Skeletal muscle tissue (tissue), 4 donors: ENCODE data around the gene CHST3. TPM values are rescaled to one million over a fixed set of nuclear protein-coding genes. Genes with fewer than 3 reads are reported as not detected.
"Not testable (repeated sequence)": the region's sequence is repeated elsewhere in the genome, so short reads cannot be mapped to it uniquely, and the experiment has no call there.

Experiments
- H3K27ac ChIP-seq: one replicate; pipeline ENCODE4 v1.7.0; 2013; ENCODE audit warnings: mild to moderate bottlenecking, low read depth, low read length, inconsistent platforms
- H3K27me3 ChIP-seq, 3 donors: one replicate each; pipeline ENCODE4 v1.7.0; 2013; ENCODE audit warnings: low read length in 3 of 3; ENCODE audit not compliant: control insufficient read depth in 3 of 3, insufficient read depth in 3 of 3
- H3K36me3 ChIP-seq, 3 donors: one replicate each; pipeline ENCODE4 v1.7.0; 2013; ENCODE audit warnings: low read length in 3 of 3; ENCODE audit not compliant: control insufficient read depth in 3 of 3, insufficient read depth in 3 of 3
- H3K4me1 ChIP-seq, 3 donors: one replicate each; pipeline ENCODE4 v1.7.0; 2013; ENCODE audit warnings: low read length in 3 of 3, mild to moderate bottlenecking in 3 of 3; ENCODE audit not compliant: control insufficient read depth in 3 of 3, insufficient read depth in 3 of 3
- H3K4me3 ChIP-seq, 3 donors: one replicate each; pipeline ENCODE4 v1.7.0; 2013; ENCODE audit warnings: low read length in 3 of 3
- H3K9ac ChIP-seq, 3 donors: one replicate each; pipeline ENCODE4 v1.7.0; 2013; ENCODE audit warnings: low read length in 3 of 3, mild to moderate bottlenecking in 3 of 3, moderate library complexity in 2 of 3, low read depth in 1 of 3
- H3K9me3 ChIP-seq, 3 donors: one replicate each; pipeline ENCODE4 v1.7.0; 2013; ENCODE audit warnings: low read length in 3 of 3; ENCODE audit not compliant: control insufficient read depth in 3 of 3
- total RNA-seq: library from RNA; depleted of rRNA; stranded (reverse); fragments of >200 nt; gene quantifications from one replicate; pipeline ENCODE4 v1.2.3, GENCODE V29; 2014
- donor health status: Osteomylitis.

Gene CHST3
- total RNA-seq, 1 donor from 2014 or later: 15.7 TPM

GRCh38 chr10:71988895-71989294, 24.7 kb downstream of the CHST3 start:
- not testable (repeated sequence) for H3K4me3 ChIP-seq, H3K27ac ChIP-seq, H3K27me3 ChIP-seq, H3K36me3 ChIP-seq, H3K9ac ChIP-seq, H3K9me3 ChIP-seq
- peaks cover 31 to 32% (median 32%) of the 10 kb centered on the region in 3 donors for H3K4me1 ChIP-seq

- no peaks in the 10 kb centered on the region for H3K27me3 ChIP-seq
- H3K27ac ChIP-seq: no peak overlapping the region
- H3K36me3 ChIP-seq: no peaks in the 10 kb centered on the region
- H3K4me3 ChIP-seq: no peak overlapping the region
- peaks cover 23 to 26% (median 25%) of the 10 kb centered on the region in 3 donors for H3K4me1 ChIP-seq
- no peaks in the 10 kb centered on the region for H3K9me3 ChIP-seq
- no peak overlapping the region for H3K9ac ChIP-seq
Observed at GRCh38 chr10:71989661-71990454, 25.7 kb downstream of the CHST3 start.

GRCh38 chr10:71990706-71991269, 26.6 kb downstream of the CHST3 start:
- no peaks in the 10 kb centered on the region for H3K36me3 ChIP-seq
- no peaks in the 10 kb centered on the region for H3K27me3 ChIP-seq
- H3K9me3 ChIP-seq: no peaks in the 10 kb centered on the region
- H3K9ac ChIP-seq: no peak overlapping the region
- H3K27ac ChIP-seq: no peak overlapping the region
- no peak overlapping the region for H3K4me3 ChIP-seq
- peaks cover 19 to 22% (median 22%) of the 10 kb centered on the region in 3 donors for H3K4me1 ChIP-seq

GRCh38 chr10:71995449-71995848, 31.3 kb downstream of the CHST3 start:
- H3K9ac ChIP-seq: peak overlapping the region in 1 of 3 donors; percentile 34
- H3K9me3 ChIP-seq: no peaks in the 10 kb centered on the region
- no peaks in the 10 kb centered on the region for H3K27me3 ChIP-seq
- H3K36me3 ChIP-seq: no peaks in the 10 kb centered on the region
- peak overlapping the region; percentile 36 for H3K27ac ChIP-seq
- H3K4me3 ChIP-seq: no peak overlapping the region
- H3K4me1 ChIP-seq: peaks cover 43 to 49% (median 48%) of the 10 kb centered on the region in 3 donors

- peak overlapping the region; percentile 36 for H3K27ac ChIP-seq
- H3K4me3 ChIP-seq: no peak overlapping the region
- H3K4me1 ChIP-seq: peaks cover 49 to 55% (median 54%) of the 10 kb centered on the region in 3 donors
- peak overlapping the region in 1 of 3 donors; percentile 34 for H3K9ac ChIP-seq
- no peaks in the 10 kb centered on the region for H3K9me3 ChIP-seq
- H3K36me3 ChIP-seq: no peaks in the 10 kb centered on the region
- H3K27me3 ChIP-seq: no peaks in the 10 kb centered on the region
Observed at GRCh38 chr10:71995887-71996575, 31.8 kb downstream of the CHST3 start.

GRCh38 chr10:71996592-71997371, 32.6 kb downstream of the CHST3 start:
- peaks cover 51 to 57% (median 56%) of the 10 kb centered on the region in 3 donors for H3K4me1 ChIP-seq
- no peaks in the 10 kb centered on the region for H3K9me3 ChIP-seq

GRCh38 chr10:71998119-71998839, 34.1 kb downstream of the CHST3 start:
- H3K4me3 ChIP-seq: peak overlapping the region in 1 of 3 donors; percentile 22
- peak overlapping the region; percentile 79 for H3K27ac ChIP-seq
- H3K36me3 ChIP-seq: no peaks in the 10 kb centered on the region
- H3K9ac ChIP-seq: peak overlapping the region in 2 of 3 donors; percentile 54 to 61
- H3K27me3 ChIP-seq: no peaks in the 10 kb centered on the region
- peaks cover 51 to 57% (median 56%) of the 10 kb centered on the region in 3 donors for H3K4me1 ChIP-seq
- no peaks in the 10 kb centered on the region for H3K9me3 ChIP-seq

More at GRCh38 chr10:71996592-71997371, 32.6 kb downstream of the CHST3 start:
- Histone ChIP-seq H3K27ac (no peak overlapping the region), H3K36me3 (no peaks in the 10 kb centered on the region), H3K9ac (no peak overlapping the region), H3K27me3 (no peaks in the 10 kb centered on the region), H3K4me3 (no peak overlapping the region)

GRCh38 chr10:71998840-71999194, 34.6 kb downstream of the CHST3 start:
- H3K4me3 ChIP-seq: no peak overlapping the region
- H3K4me1 ChIP-seq: peaks cover 51 to 57% (median 56%) of the 10 kb centered on the region in 3 donors
- no peaks in the 10 kb centered on the region for H3K27me3 ChIP-seq
- H3K36me3 ChIP-seq: no peaks in the 10 kb centered on the region
- H3K9me3 ChIP-seq: no peaks in the 10 kb centered on the region
- H3K27ac ChIP-seq: peak overlapping the region; percentile 79
- peak overlapping the region in 2 of 3 donors; percentile 50 to 54 for H3K9ac ChIP-seq
